ENCODE data around the gene CAMTA1.

GRCh38 chr1:7371926-7372325, 586.7 kb downstream of the CAMTA1 start:
- TF ChIP-seq CTCF (IDR thresholded peaks at IDR 0.05; ENCODE audit: insufficient read depth, low read length, poor library complexity, severe bottlenecking): no peak
- no peak for TF ChIP-seq EZH2phosphoT487 (conservative IDR thresholded peaks at IDR 0.05; ENCODE audit: low read length)

All from SU-DHL-6 (cell line).